Stimulated activated CD8-positive, alpha-beta memory T cell treated with anti-CD3 and anti-CD28 coated beads, Interleukin-15, amount 100 ng/mL, for 48 hours (primary cell): ENCODE data around the gene RBBP8NL.

Source experiments
- DNase-seq, 2 donors: peaks; one replicate each; pipeline ENCODE4 v3.0.0-alpha.2; 2020; ENCODE audit warnings: low read depth in 2 of 2

The RBBP8NL gene

GRCh38 chr20:62461834-62462233, 34.5 kb upstream of the RBBP8NL start:
- DNase-seq = no peak

DNA sequence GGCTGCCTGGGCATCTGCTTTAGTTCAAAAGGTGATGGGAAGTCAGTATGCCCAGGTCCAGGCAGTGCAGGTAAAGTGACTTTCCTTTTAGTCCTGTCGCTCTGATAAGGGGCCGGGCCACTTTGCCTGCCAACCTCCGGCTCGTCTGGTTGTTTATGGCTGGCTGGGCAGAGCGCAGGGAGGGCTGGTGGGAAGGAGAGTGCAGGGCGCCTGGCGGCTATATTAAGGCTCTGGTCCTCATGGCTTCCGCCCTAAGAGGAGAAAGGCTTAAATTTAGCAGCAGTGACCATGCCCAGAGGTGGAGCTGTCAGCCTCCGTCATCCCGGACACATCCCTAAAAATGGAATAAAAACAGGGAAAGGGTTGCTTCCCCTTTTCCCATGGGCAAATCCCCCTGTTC, 33.8 kb upstream of the RBBP8NL start:
- DNase-seq = no peak

- no peak for DNase-seq
Measured at GRCh38 chr20:62460678-62461077, 33.3 kb upstream of the RBBP8NL start.

GRCh38 chr20:62459488-62459887, 32.1 kb upstream of the RBBP8NL start:
- DNase-seq = no peak

DNA sequence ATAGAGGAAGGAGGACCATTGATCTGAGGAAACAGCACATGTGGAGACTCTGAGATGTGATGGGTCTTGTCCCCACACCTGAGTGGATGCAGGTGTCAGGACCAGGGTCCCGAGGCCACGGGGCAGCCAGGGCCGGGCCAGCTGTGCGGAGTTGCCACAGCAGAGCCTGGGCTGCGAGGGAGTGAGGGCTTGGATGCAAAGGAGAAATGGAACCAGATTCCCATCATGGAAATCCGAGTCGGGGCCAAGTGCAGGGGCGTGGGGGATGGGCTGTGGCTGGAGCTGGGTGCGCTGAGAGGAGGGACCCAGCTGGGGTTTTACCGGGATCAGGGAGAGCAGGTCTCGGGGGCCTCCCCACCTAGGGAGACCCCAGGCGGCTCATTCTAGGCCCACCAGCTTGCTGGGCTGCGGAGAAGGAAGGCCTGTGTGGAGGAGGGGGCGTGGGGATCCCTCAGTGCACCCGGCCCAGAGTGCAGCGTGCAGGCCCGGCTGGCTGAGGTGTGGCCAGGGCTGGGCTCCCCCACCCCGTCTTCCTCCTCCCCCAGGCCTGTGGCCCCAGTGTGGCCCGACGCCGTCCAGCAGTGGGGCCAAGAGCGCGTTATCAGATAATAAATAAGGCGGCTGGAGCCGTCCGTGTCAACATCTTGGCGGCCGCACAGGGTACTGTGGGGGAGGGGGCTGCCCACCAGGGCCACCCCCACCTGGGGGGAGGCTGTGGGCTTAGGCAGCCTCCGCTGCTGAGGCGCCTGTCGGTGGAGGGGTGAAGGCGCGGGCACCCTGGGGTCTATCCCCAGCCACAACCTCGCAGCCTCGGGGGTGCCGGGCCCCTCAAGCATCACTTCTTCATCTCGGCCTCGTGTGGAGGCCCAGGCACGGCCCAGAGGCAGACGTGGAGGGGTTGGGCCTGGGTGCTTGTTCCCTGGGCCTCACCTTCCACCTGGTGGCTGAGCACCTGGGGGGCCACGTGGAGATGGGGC, 31.2 kb upstream of the RBBP8NL start:
- no peak for DNase-seq

- DNase-seq = no peak
Measured at GRCh38 chr20:62457831-62458230, 30.5 kb upstream of the RBBP8NL start.

- DNase-seq = no peak
Measured at GRCh38 chr20:62457098-62457497, 29.8 kb upstream of the RBBP8NL start.

DNA sequence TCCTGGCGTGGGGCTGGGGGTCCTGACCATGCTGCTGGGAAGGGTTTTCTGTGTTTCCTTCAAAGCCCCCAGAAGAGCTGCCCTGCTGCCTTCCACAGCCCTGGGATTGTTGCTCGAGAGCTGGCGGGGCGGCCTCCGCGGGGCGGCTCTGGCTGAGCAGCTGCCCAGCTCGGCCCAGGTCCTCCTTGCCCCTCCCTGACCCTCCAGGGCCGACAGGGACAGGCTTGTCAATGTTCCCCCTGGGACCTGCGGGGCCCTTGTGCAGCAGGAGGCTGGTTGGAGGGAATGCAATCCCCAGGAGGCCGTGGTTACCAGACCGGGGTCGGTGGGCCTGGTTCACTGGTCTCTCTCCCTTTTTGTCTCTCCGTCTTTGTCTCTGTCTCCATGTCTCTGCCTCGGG, 28.6 kb upstream of the RBBP8NL start:
- DNase-seq = no peak

DNA sequence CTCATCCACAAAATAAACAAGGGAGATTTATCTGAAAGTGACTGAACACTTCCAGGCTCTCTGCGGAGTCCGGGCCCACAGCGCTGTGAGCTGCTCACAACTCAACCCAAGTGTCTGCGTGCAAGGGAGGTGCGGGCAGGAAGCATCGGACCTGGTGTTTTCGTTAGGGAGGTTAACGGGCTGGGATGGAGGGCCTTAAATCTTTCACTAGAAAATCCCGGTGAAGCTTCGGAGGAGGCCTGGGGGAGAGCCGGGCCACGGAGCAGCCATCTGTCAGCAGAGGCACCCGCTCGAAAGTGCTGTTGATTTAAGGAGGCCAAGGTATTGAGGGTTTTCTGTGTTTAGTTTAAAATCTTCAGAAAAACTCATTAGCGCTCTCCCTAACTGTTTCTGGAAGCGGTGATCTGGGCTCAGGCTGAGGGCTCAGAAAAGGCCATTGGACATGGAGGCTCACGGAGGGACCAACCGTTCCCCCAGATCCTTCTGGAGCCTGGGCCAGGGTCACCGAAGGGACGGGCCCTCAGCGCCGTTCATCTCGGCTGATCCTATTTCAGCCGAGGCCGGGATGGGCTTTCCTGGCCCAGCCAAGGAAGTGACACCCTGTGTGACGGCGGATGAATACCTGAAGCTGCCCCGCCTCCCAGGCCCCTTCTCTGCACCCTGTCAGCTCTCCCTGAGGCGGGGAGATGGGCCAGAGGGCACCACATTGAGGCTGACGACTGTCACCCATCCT, 27.7 kb upstream of the RBBP8NL start:
- no peak for DNase-seq

GRCh38 chr20:62453186-62453808, 26.0 kb upstream of the RBBP8NL start:
- DNase-seq = no peak

DNA sequence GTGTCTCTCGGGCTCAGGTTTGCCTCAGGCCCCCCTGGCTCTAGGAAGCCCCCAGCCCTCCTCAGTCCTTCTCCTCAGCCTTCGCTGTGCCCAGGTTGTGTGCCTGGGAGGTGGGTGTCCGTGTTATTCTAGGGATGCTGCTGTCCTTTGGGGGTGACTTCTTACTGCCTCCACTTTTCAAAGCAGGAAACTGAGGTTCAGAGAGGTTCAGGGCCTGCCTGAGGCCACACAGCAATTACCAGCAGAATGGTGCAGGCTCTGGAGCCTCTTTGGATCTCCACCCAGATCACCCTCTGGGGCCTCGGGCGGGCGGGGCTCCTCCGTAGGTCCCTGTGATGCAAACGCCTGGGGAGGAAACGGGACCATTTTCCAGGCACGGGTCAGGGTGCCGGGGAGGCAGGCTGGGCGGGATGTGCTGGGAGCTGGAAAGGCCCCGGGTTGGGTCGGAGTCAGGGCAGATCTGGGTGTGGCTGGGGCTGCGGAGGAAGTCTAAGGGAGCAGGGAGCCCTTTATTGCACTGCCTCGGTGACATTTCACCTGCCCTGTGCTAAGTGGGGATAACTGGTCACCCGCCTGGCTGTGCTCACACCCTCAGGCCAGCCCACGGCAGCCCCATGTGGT, 25.2 kb upstream of the RBBP8NL start:
- DNase-seq = no peak

- no peak for DNase-seq
Measured at GRCh38 chr20:62451970-62452369, 24.6 kb upstream of the RBBP8NL start.

- DNase-seq = no peak
Measured at GRCh38 chr20:62451156-62451767, 23.9 kb upstream of the RBBP8NL start.

- DNase-seq = no peak
Measured at GRCh38 chr20:62449951-62450691, 22.8 kb upstream of the RBBP8NL start.

GRCh38 chr20:62448788-62449187, 21.4 kb upstream of the RBBP8NL start:
- no peak for DNase-seq

DNA sequence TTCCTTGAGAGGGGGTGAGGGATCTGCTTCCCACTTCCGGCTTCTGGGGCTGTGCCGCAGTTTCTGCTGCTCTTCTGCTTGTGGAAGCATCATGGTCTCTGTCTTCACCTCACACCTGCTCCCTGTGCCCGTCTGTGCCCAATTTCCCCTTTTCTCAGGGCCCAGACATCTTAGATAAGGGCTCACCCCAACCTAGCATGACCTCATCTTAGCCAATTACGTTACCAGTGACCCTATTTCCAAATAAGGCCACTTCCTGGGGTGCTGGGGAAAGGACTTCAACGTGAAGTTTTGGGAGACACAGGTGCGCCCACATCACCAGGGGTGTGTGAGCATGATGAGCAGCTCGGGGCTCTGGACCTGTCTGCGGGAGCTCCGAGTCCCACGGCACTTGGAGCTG, 20.7 kb upstream of the RBBP8NL start:
- DNase-seq = no peak

DNA sequence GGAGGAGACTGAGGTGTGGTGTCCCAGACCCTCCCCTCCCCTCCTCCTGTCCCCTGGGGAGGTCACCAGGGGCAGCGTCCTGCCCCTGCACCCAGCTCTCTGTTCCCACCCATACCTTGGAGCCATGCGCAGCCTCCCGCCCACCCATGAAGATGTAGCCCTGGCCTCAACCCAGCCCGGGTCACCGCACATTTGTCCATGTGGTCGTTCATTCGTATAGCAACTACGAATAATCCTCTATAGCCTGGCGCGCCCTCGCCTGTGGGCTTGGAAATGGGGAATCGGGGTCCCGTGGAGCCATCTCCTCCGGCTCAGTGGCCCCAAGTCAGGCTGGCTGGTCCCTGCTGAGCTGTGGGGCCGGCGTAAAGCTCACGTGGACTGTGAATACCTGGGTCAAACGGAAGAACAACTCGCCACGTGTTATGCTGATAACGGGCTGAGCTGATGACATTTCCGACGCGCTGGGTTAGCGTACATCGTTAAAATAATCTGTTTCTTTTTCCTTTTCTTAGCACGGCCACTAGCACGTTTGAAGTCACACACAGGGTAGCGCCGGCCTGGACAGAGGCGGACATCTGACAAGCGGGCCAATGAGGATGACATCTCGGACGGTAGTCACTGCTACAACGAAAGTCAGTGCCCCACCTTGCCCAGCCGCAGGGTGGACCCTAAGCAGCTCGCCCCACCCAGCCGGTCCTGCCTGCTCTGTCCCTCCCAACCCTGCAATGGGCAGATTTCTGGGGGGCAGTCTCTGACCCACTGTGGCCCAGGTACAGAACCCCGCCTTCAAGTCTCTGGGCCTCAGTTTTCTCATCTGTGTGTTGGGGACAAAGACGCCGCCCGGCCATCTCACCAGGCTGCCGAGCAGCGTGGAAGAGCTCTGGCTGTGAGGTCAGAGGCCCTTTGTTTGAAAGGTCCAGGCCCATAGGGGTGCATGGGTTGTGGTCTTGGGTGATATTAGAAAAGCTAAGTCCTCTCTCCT, 19.8 kb upstream of the RBBP8NL start:
- no peak for DNase-seq

GRCh38 chr20:62446481-62446880, 19.1 kb upstream of the RBBP8NL start:
- no peak for DNase-seq

DNA sequence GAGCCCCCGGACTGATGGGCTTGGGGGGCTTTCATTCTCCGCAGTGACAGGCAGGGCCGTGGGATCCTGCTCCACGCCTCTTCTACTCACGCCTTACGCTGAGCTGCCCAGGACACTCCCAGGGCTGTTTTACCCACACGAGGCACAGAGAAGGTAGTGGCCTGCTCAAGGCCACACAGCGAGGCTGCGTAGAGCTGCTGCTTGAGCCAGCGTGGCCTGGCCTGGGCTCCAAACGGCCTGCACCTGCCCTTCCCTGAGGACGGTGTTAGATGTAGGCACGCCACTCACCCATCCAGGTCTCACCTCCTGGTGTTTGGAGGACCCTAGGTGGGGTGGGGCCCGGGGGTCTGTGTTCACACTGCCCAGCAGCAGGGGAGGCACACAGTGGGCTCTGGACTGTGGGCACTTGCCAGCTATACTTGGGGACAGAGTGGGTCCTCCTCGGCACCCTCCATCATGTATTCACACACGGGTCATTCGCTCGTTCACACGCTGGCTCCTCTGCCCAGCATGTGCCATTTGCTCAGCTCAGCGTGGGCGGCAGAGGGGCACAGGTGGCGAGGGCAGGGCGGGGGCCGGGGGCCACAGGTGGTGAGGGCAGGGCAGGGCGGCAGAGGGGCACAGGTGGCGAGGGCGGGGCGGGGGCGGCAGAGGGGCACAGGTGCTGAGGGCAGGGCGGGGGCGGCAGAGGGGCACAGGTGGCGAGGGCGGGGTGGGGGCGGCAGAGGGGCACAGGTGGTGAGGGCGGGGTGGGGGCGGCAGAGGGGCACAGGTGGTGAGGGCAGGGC, 18.4 kb upstream of the RBBP8NL start:
- DNase-seq = no peak
